Endothelial cell of umbilical vein (primary cell): Measurements from ENCODE around the gene DDX24. TPM values are rescaled to one million over a fixed set of nuclear protein-coding genes. Genes with fewer than 3 reads are reported as not detected.

ENCODE experiments used
- BruUV-seq: library from RNA; stranded (reverse); fragments of 400-500 nt; replicated peaks from 2 replicates; lab custom pipeline; 2021; lab: Mats Ljungman, UMichigan
- CTCF ChIA-PET: fragments of 300-600, 350-600 bp; sonication (Branson Sonifier 250); formaldehyde crosslinking; loops from one replicate; lab custom pipeline; 2021; ENCODE audit warnings: antibody characterized with exemption, inconsistent platforms; lab: Charles Lee
- POLR2A ChIA-PET: fragments of 300-600, 350-600 bp; sonication (Branson Sonifier 250); formaldehyde crosslinking; loops from one replicate; lab custom pipeline; 2021; ENCODE audit warnings: antibody characterized with exemption, inconsistent platforms; lab: Charles Lee
- DNase-seq: peaks from one replicate; pipeline ENCODE4 v3.0.0-alpha.2; 2011; ENCODE audit warnings: low read depth, low spot score
- FAIRE-seq: peaks from 2 replicates; lab custom pipeline; 2011; peaks lifted over from hg19 to GRCh38; lab: Jason Lieb, UNC
- H2AFZ ChIP-seq: 2 replicates; pipeline ENCODE4 v1.6.0; 2012; ENCODE audit warnings: low read depth, low read length, control low read depth, inconsistent platforms
- H3K27ac ChIP-seq: 2 replicates; pipeline ENCODE4 v1.5.1; 2011; ENCODE audit warnings: low read depth, mild to moderate bottlenecking, control low read depth, low read length, moderate library complexity; ENCODE audit not compliant: insufficient read depth
- H3K27me3 ChIP-seq, 2 experiments: 2 replicates each; pipeline versions ENCODE4 v1.6.0 to v1.6.1; 2011; ENCODE audit warnings: low read length in 2 of 2, mixed read lengths in 1 of 2; ENCODE audit not compliant: control insufficient read depth in 2 of 2, insufficient read depth in 2 of 2
- H3K36me3 ChIP-seq, 2 experiments: 2 replicates in 1 of 2; 3 replicates in 1 of 2; pipeline ENCODE4 v1.5.1; 2011; ENCODE audit warnings: low read length in 2 of 2, mild to moderate bottlenecking in 1 of 2, moderate library complexity in 1 of 2; ENCODE audit not compliant: control insufficient read depth in 2 of 2, insufficient read depth in 2 of 2; ENCODE audit errors: extremely low read depth in 1 of 2
- H3K4me1 ChIP-seq: 3 replicates; pipeline ENCODE4 v1.5.1; 2011; ENCODE audit warnings: mild to moderate bottlenecking, low read length; ENCODE audit not compliant: control insufficient read depth, insufficient read depth; ENCODE audit errors: extremely low read depth
- H3K4me2 ChIP-seq: 2 replicates; pipeline ENCODE4 v1.6.1; 2011; ENCODE audit warnings: low read length, control low read depth, mixed read lengths; ENCODE audit not compliant: insufficient read depth
- H3K4me3 ChIP-seq, 3 experiments: fragments of 200-600 bp in 1 of 3; sonication (generic), shearing (Covaris generic) in 1 of 3; replicated peaks in 1 of 3; 2 replicates each; pipeline ENCODE4 v1.5.1; 2011 to 2016; ENCODE audit warnings: control low read depth in 3 of 3, low read length in 3 of 3, mild to moderate bottlenecking in 2 of 3, inconsistent platforms in 1 of 3, low read depth in 1 of 3, moderate library complexity in 1 of 3; ENCODE audit not compliant: insufficient read depth in 1 of 3
- H3K79me2 ChIP-seq: 2 replicates; pipeline ENCODE4 v1.6.0; 2012; ENCODE audit warnings: low read length, inconsistent platforms; ENCODE audit not compliant: control insufficient read depth, insufficient read depth
- H3K9ac ChIP-seq: replicated peaks from 2 replicates; pipeline ENCODE3; 2011; ENCODE audit warnings: low read length, control low read depth; ENCODE audit not compliant: insufficient read depth; ENCODE audit errors: extremely low read depth
- H3K9me1 ChIP-seq: replicated peaks from 3 replicates; pipeline ENCODE4 v1.6.0; 2011; ENCODE audit warnings: mild to moderate bottlenecking, low read length; ENCODE audit not compliant: control insufficient read depth, insufficient read depth; ENCODE audit errors: extremely low read depth
- H3K9me3 ChIP-seq: replicated peaks from 2 replicates; pipeline ENCODE4 v1.5.1; 2012; ENCODE audit warnings: low read length, inconsistent platforms; ENCODE audit not compliant: control insufficient read depth, insufficient read depth
- H4K20me1 ChIP-seq: replicated peaks from 2 replicates; pipeline ENCODE3; 2011; ENCODE audit warnings: mild to moderate bottlenecking, low read length; ENCODE audit not compliant: control insufficient read depth, insufficient read depth; ENCODE audit errors: extremely low read depth
- EZH2 ChIP-seq: IDR thresholded peaks from 2 replicates; pipeline ENCODE4 v1.6.1; 2012; ENCODE audit warnings: borderline replicate concordance, low read depth, mild to moderate bottlenecking, moderate library complexity, low read length, inconsistent platforms; ENCODE audit not compliant: severe bottlenecking
- FOS ChIP-seq: IDR thresholded peaks from 2 replicates; pipeline ENCODE4 v1.6.1; 2011; ENCODE audit warnings: mild to moderate bottlenecking, low read length, moderate library complexity, borderline replicate concordance; ENCODE audit not compliant: insufficient read depth
- GATA2 ChIP-seq: IDR thresholded peaks from 2 replicates; pipeline ENCODE4 v1.7.0; 2011; ENCODE audit warnings: low read depth, mild to moderate bottlenecking, moderate library complexity, mixed read lengths, low read length; ENCODE audit not compliant: insufficient read length, insufficient read depth
- JUN ChIP-seq: IDR thresholded peaks from 2 replicates; pipeline ENCODE4 v1.6.1; 2011; ENCODE audit warnings: borderline replicate concordance, low read depth; ENCODE audit not compliant: insufficient read length, insufficient read depth
- MYC ChIP-seq: IDR thresholded peaks from one replicate; pipeline ENCODE4 v1.6.1; 2011; ENCODE audit warnings: mild to moderate bottlenecking, low read depth, low read length
- POLR2A ChIP-seq: IDR thresholded peaks from 2 replicates; pipeline ENCODE4 v1.6.1; 2012; ENCODE audit warnings: low read depth, mild to moderate bottlenecking, control low read depth, low read length
- POLR2AphosphoS5 ChIP-seq: IDR thresholded peaks from 2 replicates; pipeline ENCODE4 v1.6.1; 2012; ENCODE audit warnings: low read depth, mild to moderate bottlenecking, control low read depth, low read length, moderate library complexity; ENCODE audit not compliant: insufficient read depth
- dilution Hi-C: fragments of 300-500 bp; cut with MboI; formaldehyde crosslinking; loops from one replicate; pipeline ENCODE4 v1.15.0; 2019; ENCODE audit warnings: low sequenced_read_pairs; ENCODE audit not compliant: extremely low pct_ligation_motif_present
- intact Hi-C: fragments of 100-400 bp; cut with micrococcal nuclease; formaldehyde crosslinking; loops from one replicate; pipeline ENCODE4 v1.10.0; 2022
- polyA plus RNA-seq, 4 experiments: library from polyadenylated mRNA; depleted of rRNA in 3 of 4; stranded (reverse) in 3 of 4; unstranded in 1 of 4; fragments of >200 nt; gene quantifications; 2 replicates each; pipeline versions ENCODE4 v1.2.1 to v1.2.3, GENCODE V29; 2011 to 2012; ENCODE audit warnings: missing spikeins in 1 of 4
- total RNA-seq: library from RNA; stranded (reverse); gene quantifications from 2 replicates; pipeline ENCODE4 v1.2.3, GENCODE V29; 2021
- TF ChIP-seq, protein P1 (sequence below): IDR thresholded peaks from 2 replicates; pipeline ENCODE4 v1.6.1; 2011; ENCODE audit not compliant: insufficient read depth, insufficient read length
- TF ChIP-seq, protein P2 (sequence below), 2 donors: IDR thresholded peaks; 1 replicate in 1 of 2; 2 replicates in 1 of 2; pipeline ENCODE4 v1.5.1; 2011; ENCODE audit warnings: low read length in 2 of 2, mild to moderate bottlenecking in 2 of 2, moderate library complexity in 2 of 2, control low read depth in 1 of 2, inconsistent platforms in 1 of 2, low read depth in 1 of 2; ENCODE audit not compliant: insufficient read depth in 1 of 2; ENCODE audit errors: extremely low read depth in 1 of 2

Gene DDX24
- total and polyA plus RNA-seq, 2 donors (not counting 3 experiments of a cell fraction or from before 2014, with no cell fraction given): 88.3 to 141 TPM

DNA sequence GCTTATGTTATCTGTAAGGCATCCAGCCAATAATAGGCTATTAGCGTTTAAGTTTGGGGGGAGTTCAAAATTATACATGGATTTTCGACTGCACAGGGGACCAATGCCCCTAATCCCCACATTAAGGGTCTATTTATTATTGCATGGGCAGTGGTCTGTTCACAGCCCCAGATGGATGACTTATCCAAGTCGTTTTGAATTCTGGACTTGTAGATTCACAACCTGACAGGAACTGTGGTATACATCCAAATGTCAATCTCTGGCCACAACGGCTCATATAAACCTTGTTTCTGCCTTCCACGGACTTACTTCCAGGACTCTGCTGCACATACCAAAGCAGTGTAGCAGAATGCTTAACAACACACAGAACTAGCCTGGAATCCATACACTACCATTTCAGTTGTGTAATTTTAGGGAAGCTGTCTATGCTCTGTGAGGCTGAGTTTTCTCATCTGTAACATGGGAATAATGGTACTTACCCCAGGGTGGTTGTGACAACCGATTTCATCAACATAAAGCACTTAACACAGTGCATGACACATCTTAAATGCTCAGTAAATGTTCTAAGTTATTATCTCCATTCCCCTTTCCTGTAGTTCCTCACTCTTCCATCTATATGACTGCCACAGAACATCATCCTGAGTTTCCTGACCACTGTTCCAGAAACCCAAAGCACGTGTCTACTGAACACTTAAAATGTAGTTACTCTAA, 3.7 kb downstream of the DDX24 start:
- intact Hi-C loops (no loop called here), dilution Hi-C loops (no loop called here)
- Histone ChIP-seq H3K9me1 (no peaks in the 10 kb centered on the region), H3K4me3 (no peak overlapping the region), H3K27me3 (no peaks in the 10 kb centered on the region), H3K4me2 (peak overlapping the region; percentile 52), H3K36me3 (peaks cover 3 to 5% of the 10 kb centered on the region in 2 experiments), H3K9ac (no peak overlapping the region), H4K20me1 (peaks cover 4% of the 10 kb centered on the region), H3K4me1 (peaks cover 29% of the 10 kb centered on the region), H3K79me2 (peaks cover 83% of the 10 kb centered on the region), H2AFZ (no peak overlapping the region), H3K9me3 (no peaks in the 10 kb centered on the region), H3K27ac (no peak overlapping the region)
- CTCF ChIA-PET: no interaction called here
- no TSS peak for BruUV-seq
- FAIRE-seq (no peak), DNase-seq (no peak)
- POLR2A ChIA-PET: no interaction called here
- TF ChIP-seq FOS (no peak), GATA2 (no peak), MYC (no peak), POLR2A (no peak), POLR2AphosphoS5 (no peak), JUN (no peak)
- TF ChIP-seq, protein P1, sequence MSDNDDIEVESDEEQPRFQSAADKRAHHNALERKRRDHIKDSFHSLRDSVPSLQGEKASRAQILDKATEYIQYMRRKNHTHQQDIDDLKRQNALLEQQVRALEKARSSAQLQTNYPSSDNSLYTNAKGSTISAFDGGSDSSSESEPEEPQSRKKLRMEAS: no peak

DNA sequence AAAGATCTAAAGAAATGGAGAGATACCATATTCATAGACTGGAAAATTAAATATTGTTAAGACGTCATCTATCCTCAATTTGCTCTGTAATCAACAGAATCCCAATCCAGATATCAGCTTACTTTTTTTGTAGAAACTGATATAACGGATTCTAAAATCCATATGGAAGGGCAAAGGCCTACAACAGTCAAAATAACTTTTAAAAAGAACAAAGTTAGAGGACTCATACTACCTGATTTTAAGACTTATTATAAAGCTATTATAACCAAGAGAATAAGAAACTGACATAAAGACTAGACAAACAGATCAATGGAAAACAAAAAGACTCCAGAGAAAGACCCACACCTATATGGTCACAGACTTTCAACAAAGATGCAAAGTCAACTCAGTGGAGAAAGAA, 6.0 kb downstream of the DDX24 start:
- dilution Hi-C loops: no loop called here
- Histone ChIP-seq H3K27me3 (no peaks in the 10 kb centered on the region), H3K4me1 (peaks cover 26% of the 10 kb centered on the region), H3K9ac (no peak overlapping the region), H3K4me3 (no peak overlapping the region), H2AFZ (no peak overlapping the region), H3K79me2 (peaks cover 95% of the 10 kb centered on the region), H4K20me1 (peaks cover 4% of the 10 kb centered on the region), H3K27ac (no peak overlapping the region), H3K9me3 (no peaks in the 10 kb centered on the region), H3K4me2 (no peak overlapping the region), H3K36me3 (peaks cover 3 to 5% of the 10 kb centered on the region in 2 experiments), H3K9me1 (no peaks in the 10 kb centered on the region)
- FAIRE-seq (no peak), DNase-seq (no peak)
- ChIA-PET POLR2A (no interaction called here), CTCF (no interaction called here)
- intact Hi-C loops: no loop called here
- no TSS peak for BruUV-seq
- TF ChIP-seq EZH2: no peak
- TF ChIP-seq, protein P2, sequence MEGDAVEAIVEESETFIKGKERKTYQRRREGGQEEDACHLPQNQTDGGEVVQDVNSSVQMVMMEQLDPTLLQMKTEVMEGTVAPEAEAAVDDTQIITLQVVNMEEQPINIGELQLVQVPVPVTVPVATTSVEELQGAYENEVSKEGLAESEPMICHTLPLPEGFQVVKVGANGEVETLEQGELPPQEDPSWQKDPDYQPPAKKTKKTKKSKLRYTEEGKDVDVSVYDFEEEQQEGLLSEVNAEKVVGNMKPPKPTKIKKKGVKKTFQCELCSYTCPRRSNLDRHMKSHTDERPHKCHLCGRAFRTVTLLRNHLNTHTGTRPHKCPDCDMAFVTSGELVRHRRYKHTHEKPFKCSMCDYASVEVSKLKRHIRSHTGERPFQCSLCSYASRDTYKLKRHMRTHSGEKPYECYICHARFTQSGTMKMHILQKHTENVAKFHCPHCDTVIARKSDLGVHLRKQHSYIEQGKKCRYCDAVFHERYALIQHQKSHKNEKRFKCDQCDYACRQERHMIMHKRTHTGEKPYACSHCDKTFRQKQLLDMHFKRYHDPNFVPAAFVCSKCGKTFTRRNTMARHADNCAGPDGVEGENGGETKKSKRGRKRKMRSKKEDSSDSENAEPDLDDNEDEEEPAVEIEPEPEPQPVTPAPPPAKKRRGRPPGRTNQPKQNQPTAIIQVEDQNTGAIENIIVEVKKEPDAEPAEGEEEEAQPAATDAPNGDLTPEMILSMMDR (IDR thresholded peaks at IDR 0.05; ENCODE audit: extremely low read depth in 1 of 2, insufficient read depth in 1 of 2, low read depth in 1 of 2, low read length in 2 of 2): no peak
- no peak for TF ChIP-seq MYC
- TF ChIP-seq, protein P1: no peak
- TF ChIP-seq POLR2A: no peak
- no peak for TF ChIP-seq GATA2
- no peak for TF ChIP-seq JUN
